HG03575 (cell line): ENCODE results near the gene MSL3.

ENCODE experiments used
- ATAC-seq: cut with Tn5 transposase; IDR thresholded peaks from one replicate; pipeline ENCODE4 v1.9.1; 2021; ENCODE audit not compliant: unreplicated experiment, insufficient number of reproducible peaks, low FRiP score; ENCODE audit errors: extremely low read depth

The MSL3 gene

DNA sequence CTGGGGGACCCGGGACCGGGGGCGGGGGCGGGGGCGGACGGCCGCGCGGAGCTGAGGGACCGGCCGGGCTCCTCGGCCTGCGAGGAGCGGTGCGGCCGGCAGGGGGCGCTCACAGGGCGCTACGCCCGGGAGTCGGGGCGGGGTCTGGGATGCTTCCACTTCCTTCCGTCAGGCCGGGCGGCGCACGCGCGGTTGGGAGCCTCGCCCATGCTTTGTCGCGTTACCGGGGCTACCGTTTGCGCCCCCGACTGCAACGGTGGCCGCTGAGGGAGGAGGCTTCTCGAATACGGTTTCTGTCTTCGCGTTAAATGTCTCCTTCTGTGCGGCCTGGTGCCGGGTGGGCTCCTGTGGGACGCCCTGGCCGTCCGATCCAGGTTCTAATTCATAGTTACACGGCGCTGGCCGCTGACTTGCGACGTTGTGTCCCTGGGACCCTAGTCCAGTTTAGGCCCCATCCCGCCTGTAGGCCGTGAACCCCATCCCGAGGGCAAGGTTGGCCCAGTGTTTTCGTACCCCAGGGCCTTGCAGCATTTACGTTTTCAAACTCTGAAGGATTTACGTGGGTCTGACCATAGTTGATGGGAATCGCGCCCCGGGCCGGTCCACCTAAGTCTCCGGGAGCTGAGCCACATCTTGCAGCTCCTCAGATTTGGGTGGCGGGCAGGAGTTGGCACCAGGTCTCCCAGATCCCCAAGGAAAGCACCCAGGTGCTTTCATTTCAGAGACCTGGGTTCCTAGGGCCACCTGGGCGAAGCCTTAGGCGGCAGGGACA, 549 bp downstream of the MSL3 start:
- ATAC-seq = no peak

DNA sequence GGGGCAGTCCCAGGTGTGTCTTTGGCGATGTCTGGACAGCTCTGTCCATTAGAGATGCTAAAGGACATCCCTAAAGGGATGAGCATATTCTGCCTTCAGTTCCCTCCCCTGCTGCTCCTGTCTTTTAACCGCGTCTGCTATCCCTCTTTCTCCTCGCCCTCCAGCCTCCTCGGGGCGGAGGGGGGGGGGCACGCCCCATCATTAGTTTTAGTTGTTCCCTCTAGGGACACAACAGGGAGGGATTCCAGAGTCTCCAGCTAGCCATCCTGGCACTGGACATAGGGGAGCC, 1.1 kb downstream of the MSL3 start:
- no peak for ATAC-seq

DNA sequence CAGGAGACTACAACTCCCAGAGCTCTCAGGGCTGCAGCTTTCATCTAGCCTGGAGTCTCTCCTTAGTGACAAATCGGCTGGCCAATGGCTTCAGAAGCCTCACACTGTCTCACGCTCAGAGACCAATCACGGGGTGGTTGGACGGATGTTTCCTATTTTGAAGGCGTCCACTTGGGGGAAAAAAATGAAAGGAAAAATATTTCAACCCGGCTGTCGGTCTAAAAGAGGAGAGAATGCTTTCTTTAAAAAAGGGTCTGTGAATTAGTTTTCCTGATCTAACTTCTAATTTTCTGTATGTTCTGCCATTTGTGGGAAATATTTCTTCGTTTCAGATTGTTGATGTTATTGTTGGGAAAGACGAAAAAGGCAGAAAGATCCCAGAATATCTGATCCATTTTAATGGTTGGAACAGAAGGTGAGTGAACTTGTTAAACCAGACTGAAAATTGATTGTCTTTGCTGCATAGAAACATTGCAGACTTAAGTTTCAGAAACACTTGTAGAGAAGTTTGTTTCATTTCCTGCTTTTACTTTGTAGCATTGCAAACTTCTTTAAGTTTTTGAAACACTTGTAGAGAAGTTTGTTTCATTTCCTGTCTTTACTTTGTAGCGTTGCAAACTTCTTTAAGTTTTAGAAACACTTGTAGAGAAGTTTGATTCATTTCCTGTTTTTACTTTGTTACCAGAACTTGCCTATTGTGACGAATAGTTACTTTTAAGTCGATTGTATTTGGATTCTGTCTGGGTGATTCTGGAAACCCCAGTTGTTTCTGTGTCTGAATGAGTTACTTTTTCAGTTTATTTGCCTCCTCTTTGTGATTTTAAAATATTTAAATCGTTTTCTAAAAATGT, 1.6 kb downstream of the MSL3 start:
- peak; percentile 58 for ATAC-seq

GRCh38 chrX:11760958-11761357, 2.9 kb downstream of the MSL3 start:
- no peak for ATAC-seq

DNA sequence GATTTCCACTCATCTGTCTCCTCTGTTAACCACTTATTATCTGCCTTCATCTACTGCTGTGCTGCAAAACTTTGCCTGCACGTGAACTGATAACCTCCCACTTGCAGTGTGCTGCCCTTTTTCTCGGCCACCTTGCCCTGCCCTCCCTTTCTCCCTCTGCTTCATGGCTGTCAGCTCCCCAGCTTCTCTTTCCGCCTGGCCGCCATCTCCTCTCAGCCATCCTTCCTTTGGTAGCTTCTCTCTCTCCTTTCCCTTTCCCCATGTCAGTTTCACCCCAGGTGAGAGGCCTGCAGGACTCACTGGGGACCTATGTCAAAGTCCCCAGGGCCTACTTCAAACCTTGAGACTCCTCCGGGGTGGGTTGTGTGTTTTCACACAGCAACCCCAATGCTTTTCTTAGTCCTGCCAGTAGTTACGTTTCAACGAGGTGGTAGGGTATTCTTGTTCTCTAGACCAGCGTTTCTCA, 6.6 kb downstream of the MSL3 start:
- ATAC-seq = no peak

- no peak for ATAC-seq
Observed at GRCh38 chrX:11765449-11765848, 7.4 kb downstream of the MSL3 start.

- no peak for ATAC-seq
Observed at GRCh38 chrX:11766487-11766886, 8.4 kb downstream of the MSL3 start.

GRCh38 chrX:11768039-11768438, 10.0 kb downstream of the MSL3 start:
- ATAC-seq = peak; percentile 39

- ATAC-seq = peak; percentile 34
Observed at GRCh38 chrX:11770320-11770719, 12.3 kb downstream of the MSL3 start.

GRCh38 chrX:11778230-11778629, 20.2 kb downstream of the MSL3 start:
- no peak for ATAC-seq

DNA sequence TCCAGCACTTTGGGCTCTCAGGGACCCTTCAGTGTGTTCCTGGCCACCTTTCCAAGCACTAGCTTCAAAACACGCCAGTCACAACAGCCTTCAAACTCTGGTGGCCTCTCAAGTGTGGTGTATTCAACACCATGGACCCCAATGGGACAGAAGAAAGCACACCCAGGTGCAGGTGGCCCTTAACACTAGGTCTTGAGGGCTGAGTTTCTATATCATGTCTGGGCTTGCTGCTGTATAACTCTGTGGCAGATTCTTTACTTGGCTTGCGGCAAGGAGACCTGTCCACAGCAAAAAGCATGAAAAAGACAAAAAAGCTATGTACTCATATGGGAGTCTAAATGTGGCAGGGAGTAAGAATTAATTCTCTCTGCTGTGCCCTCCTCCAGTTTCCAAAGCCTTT, 23.1 kb downstream of the MSL3 start:
- no peak for ATAC-seq

DNA sequence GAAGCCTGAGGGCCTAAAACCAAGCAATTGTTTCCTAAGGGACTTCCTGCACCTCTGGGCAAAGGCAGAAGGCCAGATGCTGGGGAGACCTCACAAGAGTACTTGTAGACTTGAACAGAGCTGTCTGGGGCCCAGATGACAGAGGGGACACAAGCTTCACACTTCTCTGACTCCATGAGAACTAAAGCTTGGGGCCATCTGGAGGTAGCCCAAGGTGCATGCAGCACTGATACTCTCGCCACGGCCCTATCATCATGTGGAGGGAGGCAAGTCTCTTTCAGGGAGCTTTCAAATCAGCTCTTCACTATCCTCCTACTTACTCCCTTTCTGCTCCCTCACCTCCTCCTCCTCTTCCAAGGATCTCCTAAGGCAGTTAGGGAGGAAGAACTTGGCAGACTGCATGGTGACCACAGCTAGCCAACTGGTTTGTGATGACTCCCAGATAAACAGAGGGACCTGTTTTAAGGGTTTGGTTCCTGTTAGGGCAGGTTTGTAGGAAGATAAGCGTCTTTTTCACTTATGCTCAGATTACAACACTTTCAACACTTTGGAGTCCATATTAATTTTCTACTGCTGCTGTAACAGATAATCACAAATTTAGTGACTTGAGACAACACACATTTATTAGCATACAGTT, 23.8 kb downstream of the MSL3 start:
- no peak for ATAC-seq

DNA sequence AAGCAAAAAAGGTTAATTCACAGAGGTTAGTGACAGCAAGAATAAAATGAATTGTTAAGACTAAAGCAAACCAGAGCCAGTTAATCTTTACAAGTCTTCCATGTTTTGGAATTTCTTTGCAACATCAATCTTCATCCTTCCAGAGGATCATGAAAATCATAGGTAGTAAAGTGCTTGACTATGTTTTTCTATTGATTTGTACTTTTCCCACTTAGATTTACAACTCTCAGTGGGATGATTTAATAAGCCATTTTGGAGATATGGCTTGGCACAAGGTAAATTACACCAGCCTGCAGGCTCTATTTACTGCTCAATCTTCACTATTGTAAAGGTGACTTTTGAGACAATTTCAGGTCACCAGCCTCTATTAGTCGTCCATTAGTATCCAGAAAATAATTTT, 26.5 kb downstream of the MSL3 start:
- ATAC-seq = no peak

GRCh38 chrX:11786862-11787261, 28.8 kb downstream of the MSL3 start:
- ATAC-seq = no peak

DNA sequence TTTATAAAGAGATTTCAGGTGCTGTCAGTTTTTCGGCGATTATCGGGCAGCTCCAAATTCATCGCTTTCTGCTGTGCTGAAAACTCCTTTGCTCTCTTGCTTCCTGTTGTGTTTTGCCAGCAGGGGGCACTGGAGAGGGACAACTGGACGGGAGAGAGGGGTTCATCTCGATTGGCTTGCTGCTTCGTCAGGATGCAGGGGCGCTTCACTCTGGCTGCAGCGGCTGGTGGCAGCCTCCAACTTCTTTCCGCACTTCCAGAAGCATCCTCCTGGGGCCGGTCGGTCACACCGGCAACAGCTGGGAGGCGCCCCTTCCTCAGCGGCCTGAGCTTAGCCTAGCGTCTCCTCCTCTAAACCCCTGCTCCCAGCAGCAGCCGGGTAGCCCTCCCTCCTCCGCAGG, 29.5 kb downstream of the MSL3 start:
- no peak for ATAC-seq

- ATAC-seq = no peak
Observed at GRCh38 chrX:11789809-11790208, 31.8 kb downstream of the MSL3 start.

DNA sequence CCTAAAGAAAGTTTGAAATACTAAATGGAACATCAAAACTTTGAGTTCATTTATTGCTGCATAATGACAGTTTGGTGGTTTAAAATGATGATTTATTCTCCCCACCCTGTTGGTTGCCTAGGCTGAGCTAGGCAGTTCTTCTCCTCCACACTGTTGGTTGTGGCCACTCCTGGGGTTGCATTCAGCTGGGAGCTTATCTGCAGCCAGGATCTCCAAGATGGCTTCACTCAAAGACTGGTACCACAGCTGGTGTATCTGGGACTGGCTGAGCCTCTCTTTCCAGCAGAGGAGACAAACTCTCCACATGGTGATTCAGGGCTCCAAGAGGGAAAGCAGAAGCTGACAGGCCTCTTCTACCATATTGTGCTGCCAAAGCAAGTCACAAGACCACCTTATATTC, 33.1 kb downstream of the MSL3 start:
- no peak for ATAC-seq

GRCh38 chrX:11791537-11791936, 33.5 kb downstream of the MSL3 start:
- no peak for ATAC-seq

- ATAC-seq = peak; percentile 74
Observed at GRCh38 chrX:11792461-11793421, 34.7 kb downstream of the MSL3 start.
